ENCODE results near the gene STAB2. TPM values are rescaled to one million over a fixed set of nuclear protein-coding genes. Genes with fewer than 3 reads are reported as not detected.

Gene STAB2
- total and polyA plus RNA-seq, 11 donors: 0.12 to 3.5 (median 0.37) TPM; not detected in 6

GRCh38 chr12:103657331-103657730 is 70.3 kb downstream of the STAB2 start:
- no peaks in the 10 kb centered on the region for H3K36me3 ChIP-seq
- no peak overlapping the region for H3K4me3 ChIP-seq
- no peak overlapping the region for H3K27ac ChIP-seq
- WGBS, 4 donors: 26 to 65% (median 43%) methylated on average over 2 of the region's 2 CpGs
- no peaks in the 10 kb centered on the region for H3K4me1 ChIP-seq
- no peaks in the 10 kb centered on the region for H3K9me3 ChIP-seq
- TF ChIP-seq POLR2A (IDR thresholded peaks at IDR 0.05): no peak
- no peak for TF ChIP-seq CTCF (IDR thresholded peaks at IDR 0.05)
- ATAC-seq (no peak), DNase-seq (no peak)
- H3K27me3 ChIP-seq: peaks cover 0 to 18% (median 0%) of the 10 kb centered on the region in 9 donors
- intact Hi-C loops (cut with DNase I): no loop called here

DNA sequence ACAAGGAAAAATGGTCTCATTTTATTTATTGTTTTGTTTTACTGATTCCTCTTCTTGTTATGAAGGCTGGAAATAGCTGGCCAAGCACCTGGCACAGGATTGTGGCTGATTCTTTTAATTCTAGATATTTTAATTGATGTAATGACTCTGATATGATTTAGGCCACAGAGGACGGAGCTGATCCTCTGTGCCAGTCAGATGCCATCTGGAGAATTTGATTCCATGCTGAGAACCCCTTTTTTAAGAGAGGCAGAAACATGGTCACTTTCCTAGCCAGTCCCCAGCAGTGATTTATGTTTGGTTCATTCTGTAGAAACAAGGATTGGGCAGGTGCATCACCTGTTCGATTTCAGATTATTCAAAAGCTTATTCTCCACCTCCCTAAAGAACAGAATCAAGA is 77.6 kb downstream of the STAB2 start:
- TF ChIP-seq CTCF (IDR thresholded peaks at IDR 0.05) (no peak), POLR2A (IDR thresholded peaks at IDR 0.05) (no peak)
- Histone ChIP-seq H3K27ac (no peak overlapping the region), H3K36me3 (no peaks in the 10 kb centered on the region), H3K27me3 (peaks cover 0 to 8% (median 0%) of the 10 kb centered on the region in 9 donors), H3K4me1 (no peaks in the 10 kb centered on the region), H3K9me3 (no peaks in the 10 kb centered on the region), H3K4me3 (no peak overlapping the region)
- ATAC-seq (no peak), DNase-seq (no peak)
- intact Hi-C loops (cut with DNase I): no loop called here
- WGBS, 4 donors: 81 to 87% (median 83%) methylated on average over 2 of the region's 2 CpGs

- Histone ChIP-seq H3K9me3 (no peaks in the 10 kb centered on the region), H3K27me3 (peaks cover 0 to 2% (median 0%) of the 10 kb centered on the region in 9 donors), H3K36me3 (no peaks in the 10 kb centered on the region), H3K4me3 (no peak overlapping the region), H3K27ac (no peak overlapping the region), H3K4me1 (no peaks in the 10 kb centered on the region)
- intact Hi-C loops (cut with DNase I): no loop called here
- ATAC-seq: no peak
- 31 to 40% (median 39%) methylated on average over 4 to 5 of the region's 5 CpGs for WGBS, 4 donors
- TF ChIP-seq POLR2A (IDR thresholded peaks at IDR 0.05): no peak
- TF ChIP-seq CTCF (IDR thresholded peaks at IDR 0.05): no peak
- no peak for DNase-seq
Observed at GRCh38 chr12:103665971-103666370, 78.9 kb downstream of the STAB2 start.

DNA sequence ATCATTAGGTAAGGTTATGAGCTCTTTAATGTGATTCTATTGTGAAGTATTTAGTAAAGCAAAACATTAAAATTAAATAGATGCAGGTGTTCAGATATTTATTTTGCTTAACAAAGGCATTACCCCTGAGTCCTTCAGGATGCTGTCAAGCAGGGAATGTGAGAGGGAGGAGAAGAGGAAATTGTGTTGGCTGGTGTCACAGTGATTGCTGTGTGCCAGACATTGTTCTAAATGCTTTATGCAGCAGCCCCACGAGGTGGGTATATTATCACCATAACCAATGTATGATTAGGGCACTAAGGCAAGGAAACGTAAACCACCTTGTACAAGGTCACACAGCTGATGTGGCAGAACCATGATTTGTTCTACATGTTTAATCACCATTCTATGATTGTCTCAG is 80.1 kb downstream of the STAB2 start:
- no peak for ATAC-seq
- 7 to 17% (median 11%) methylated on average over 2 of the region's 2 CpGs for WGBS, 4 donors
- DNase-seq: no peak
- H3K4me3 ChIP-seq: no peak overlapping the region
- H3K9me3 ChIP-seq: no peaks in the 10 kb centered on the region
- H3K27ac ChIP-seq: no peak overlapping the region
- H3K4me1 ChIP-seq: no peaks in the 10 kb centered on the region
- peaks cover 0 to 2% (median 0%) of the 10 kb centered on the region in 9 donors for H3K27me3 ChIP-seq
- no peaks in the 10 kb centered on the region for H3K36me3 ChIP-seq
- intact Hi-C loops (cut with DNase I): no loop called here
- TF ChIP-seq CTCF (IDR thresholded peaks at IDR 0.05) (no peak), POLR2A (IDR thresholded peaks at IDR 0.05) (no peak)

Data from heart left ventricle (tissue), 16 donors.